Measurements from ENCODE around the gene PTGER4. TPM values are rescaled to one million over a fixed set of nuclear protein-coding genes. Genes with fewer than 3 reads are reported as not detected.
"Not testable (repeated sequence)": the region's sequence is repeated elsewhere in the genome, so short reads cannot be mapped to it uniquely, and the experiment has no call there.

The PTGER4 gene
- total and polyA plus RNA-seq, 9 donors = 0.66 to 8.8 (median 2.8) TPM

DNA sequence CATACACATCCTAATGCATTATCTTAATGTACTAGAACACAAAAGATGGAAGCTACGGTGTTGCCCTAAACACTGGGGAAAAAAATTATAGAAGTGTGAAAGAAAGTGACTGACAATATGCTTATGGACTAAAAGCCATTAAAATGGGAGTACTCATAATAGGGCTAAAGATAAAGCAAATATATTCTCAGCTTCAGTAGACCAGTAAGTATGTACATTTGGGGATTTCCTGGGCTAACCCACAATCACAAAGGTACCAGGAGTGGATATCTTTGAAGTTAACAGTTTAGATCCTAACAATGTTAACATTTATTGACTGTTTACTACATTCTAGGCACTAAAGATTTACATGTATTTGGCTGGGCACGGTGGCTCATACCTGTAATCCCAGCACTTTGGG lies 36.9 kb downstream of the PTGER4 start:
- TF ChIP-seq POLR2A (IDR thresholded peaks at IDR 0.05) = no peak
- no peak for TF ChIP-seq EP300 (IDR thresholded peaks at IDR 0.05)
- TF ChIP-seq, protein P1, sequence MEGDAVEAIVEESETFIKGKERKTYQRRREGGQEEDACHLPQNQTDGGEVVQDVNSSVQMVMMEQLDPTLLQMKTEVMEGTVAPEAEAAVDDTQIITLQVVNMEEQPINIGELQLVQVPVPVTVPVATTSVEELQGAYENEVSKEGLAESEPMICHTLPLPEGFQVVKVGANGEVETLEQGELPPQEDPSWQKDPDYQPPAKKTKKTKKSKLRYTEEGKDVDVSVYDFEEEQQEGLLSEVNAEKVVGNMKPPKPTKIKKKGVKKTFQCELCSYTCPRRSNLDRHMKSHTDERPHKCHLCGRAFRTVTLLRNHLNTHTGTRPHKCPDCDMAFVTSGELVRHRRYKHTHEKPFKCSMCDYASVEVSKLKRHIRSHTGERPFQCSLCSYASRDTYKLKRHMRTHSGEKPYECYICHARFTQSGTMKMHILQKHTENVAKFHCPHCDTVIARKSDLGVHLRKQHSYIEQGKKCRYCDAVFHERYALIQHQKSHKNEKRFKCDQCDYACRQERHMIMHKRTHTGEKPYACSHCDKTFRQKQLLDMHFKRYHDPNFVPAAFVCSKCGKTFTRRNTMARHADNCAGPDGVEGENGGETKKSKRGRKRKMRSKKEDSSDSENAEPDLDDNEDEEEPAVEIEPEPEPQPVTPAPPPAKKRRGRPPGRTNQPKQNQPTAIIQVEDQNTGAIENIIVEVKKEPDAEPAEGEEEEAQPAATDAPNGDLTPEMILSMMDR (IDR thresholded peaks at IDR 0.05) = no peak
- no peak overlapping the region for H3K27ac ChIP-seq
- no peaks in the 10 kb centered on the region for H3K27me3 ChIP-seq
- no peaks in the 10 kb centered on the region for H3K36me3 ChIP-seq
- intact Hi-C loops (cut with DNase I) = no loop called here
- no peaks in the 10 kb centered on the region for H3K9me3 ChIP-seq
- no peak for DNase-seq
- 94 to 97% (median 95%) methylated on average over 2 of the region's 2 CpGs for WGBS, 3 donors
- no peak overlapping the region for H3K4me3 ChIP-seq
- H3K4me1 ChIP-seq (ENCODE audit: insufficient read depth) = no peaks in the 10 kb centered on the region

DNA sequence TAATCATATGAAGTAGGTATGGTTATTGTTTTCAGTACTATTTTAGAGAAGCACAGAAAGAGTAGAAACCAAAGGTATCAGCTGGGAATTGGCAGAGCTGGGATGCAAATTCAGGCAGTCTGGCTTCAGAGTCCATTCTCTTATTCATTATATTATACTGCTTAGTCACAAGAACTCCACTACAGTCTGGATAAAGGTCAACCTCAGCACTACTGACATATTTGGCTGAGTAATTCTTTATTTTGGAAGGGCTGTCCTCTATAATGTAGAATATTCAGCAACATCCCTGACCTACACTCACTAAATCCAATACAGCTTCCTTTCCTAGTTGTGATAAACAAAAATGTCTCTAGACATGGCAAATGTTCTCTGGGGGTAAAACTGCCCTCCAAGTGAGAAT lies 37.6 kb downstream of the PTGER4 start:
- intact Hi-C loops (cut with DNase I) = no loop called here
- no peaks in the 10 kb centered on the region for H3K4me1 ChIP-seq (ENCODE audit: insufficient read depth)
- TF ChIP-seq EP300 (IDR thresholded peaks at IDR 0.05) = no peak
- TF ChIP-seq, protein P1 (IDR thresholded peaks at IDR 0.05) = no peak
- no peak for TF ChIP-seq POLR2A (IDR thresholded peaks at IDR 0.05)
- H3K27ac ChIP-seq = no peak overlapping the region
- H3K9me3 ChIP-seq = peaks cover 0 to 5% of the 10 kb centered on the region in 2 donors
- H3K36me3 ChIP-seq = no peaks in the 10 kb centered on the region
- no peaks in the 10 kb centered on the region for H3K27me3 ChIP-seq
- no peak for DNase-seq
- no peak overlapping the region for H3K4me3 ChIP-seq

DNA sequence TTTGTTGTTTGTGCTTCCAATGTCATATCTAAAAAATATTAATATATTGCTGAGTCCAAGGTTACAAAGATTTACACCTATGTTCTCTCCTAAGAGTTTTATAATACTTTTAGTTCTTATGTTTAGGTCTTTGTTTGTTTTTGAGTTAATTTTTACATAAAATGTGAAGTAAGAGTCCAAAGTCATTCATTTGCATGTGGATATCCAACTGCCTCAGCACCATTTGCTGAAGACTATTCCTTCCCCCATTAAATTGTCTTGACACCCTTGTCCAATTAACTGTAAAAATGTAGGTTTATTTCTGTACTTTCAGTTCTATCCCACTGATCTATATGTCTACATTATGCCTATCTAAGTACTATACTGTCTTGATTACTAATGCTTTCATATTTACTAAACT lies 40.4 kb downstream of the PTGER4 start:
- intact Hi-C loops (cut with DNase I) = no loop called here
- Histone ChIP-seq H3K27me3 (no peaks in the 10 kb centered on the region), H3K4me3 (no peak overlapping the region), H3K4me1 (ENCODE audit: insufficient read depth) (no peaks in the 10 kb centered on the region), H3K27ac (no peak overlapping the region), H3K36me3 (no peaks in the 10 kb centered on the region), H3K9me3 (peaks cover 0 to 8% of the 10 kb centered on the region in 2 donors)
- no peak for DNase-seq
- no peak for TF ChIP-seq EP300 (IDR thresholded peaks at IDR 0.05)
- TF ChIP-seq, protein P1 (IDR thresholded peaks at IDR 0.05) = no peak
- TF ChIP-seq POLR2A (IDR thresholded peaks at IDR 0.05) = no peak

DNA sequence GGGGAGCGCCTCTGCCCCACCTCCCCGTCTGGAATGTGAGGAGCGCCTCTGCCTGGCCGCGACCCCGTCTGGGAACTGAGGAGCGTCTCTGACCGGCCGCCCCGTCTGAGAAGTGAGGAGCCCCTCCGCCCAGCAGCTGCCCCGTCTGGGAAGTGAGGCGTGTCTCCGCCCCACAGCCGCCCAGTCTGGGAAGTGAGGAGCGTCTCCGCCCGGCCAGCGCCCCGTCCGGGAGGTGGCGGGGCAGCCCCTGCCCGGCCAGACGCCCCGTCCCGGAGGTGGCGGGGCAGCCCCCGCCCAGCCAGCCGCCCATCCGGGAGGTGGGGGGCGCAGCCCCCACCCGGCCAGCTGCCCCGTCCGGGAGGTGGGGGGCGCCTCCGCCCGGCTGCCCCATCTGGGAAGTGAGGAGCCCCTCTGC lies 42.8 kb downstream of the PTGER4 start:
- DNase-seq; H3K27me3 ChIP-seq; H3K27ac ChIP-seq; intact Hi-C loops (cut with DNase I); H3K4me1 ChIP-seq (ENCODE audit: insufficient read depth); H3K4me3 ChIP-seq; H3K36me3 ChIP-seq; H3K9me3 ChIP-seq: not testable (repeated sequence)
- 92 to 95% (median 93%) methylated on average over 32 to 37 of the region's 37 CpGs for whole genome bisulfite sequencing, 3 donors

DNA sequence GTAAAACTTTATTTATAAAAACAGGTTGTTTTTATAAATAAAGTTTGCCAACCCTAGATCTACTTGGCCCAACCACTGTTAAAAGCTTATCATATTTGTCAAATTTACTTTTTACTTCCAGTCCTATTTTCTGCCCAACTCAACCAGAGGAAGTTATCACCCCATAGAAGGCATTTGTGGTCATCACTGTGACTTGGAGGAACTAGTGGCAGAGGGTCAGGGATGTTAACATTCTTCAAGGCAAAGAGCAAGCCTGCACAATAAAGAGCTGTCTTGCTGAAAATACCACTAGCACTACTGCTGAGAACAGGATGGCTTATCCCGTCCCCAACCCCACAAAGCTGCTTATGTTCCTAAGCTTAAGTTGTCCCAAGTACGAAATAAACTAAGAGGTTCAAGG lies 53.7 kb downstream of the PTGER4 start:
- DNase-seq = no peak
- no peaks in the 10 kb centered on the region for H3K9me3 ChIP-seq
- no peak for TF ChIP-seq EP300 (IDR thresholded peaks at IDR 0.05)
- no peak for TF ChIP-seq POLR2A (IDR thresholded peaks at IDR 0.05)
- TF ChIP-seq, protein P1 (IDR thresholded peaks at IDR 0.05) = no peak
- H3K4me1 ChIP-seq (ENCODE audit: insufficient read depth) = peaks cover 4% of the 10 kb centered on the region
- no peaks in the 10 kb centered on the region for H3K36me3 ChIP-seq
- no peak overlapping the region for H3K4me3 ChIP-seq
- WGBS, 3 donors = 79 to 89% (median 81%) methylated on average over 2 of the region's 2 CpGs
- no peak overlapping the region for H3K27ac ChIP-seq
- intact Hi-C loops (cut with DNase I) = no loop called here
- H3K27me3 ChIP-seq = no peaks in the 10 kb centered on the region
